ENCODE data around the gene ARMC2.

Gene ARMC2

GRCh38 chr6:108989700-108990099 lies 141.5 kb downstream of the ARMC2 start:
- H3K27ac Mint-ChIP-seq: no peak overlapping the region
- H3K36me3 Mint-ChIP-seq: peaks cover 87% of the 10 kb centered on the region
- ATAC-seq (no peak), DNase-seq (ENCODE audit: low spot score in 2 of 2) (no peak)
- no peak overlapping the region for H3K4me3 Mint-ChIP-seq
- no peaks in the 10 kb centered on the region for H3K9me3 Mint-ChIP-seq
- peaks cover 4% of the 10 kb centered on the region for H3K4me1 Mint-ChIP-seq

GRCh38 chr6:108993876-108994275 lies 145.7 kb downstream of the ARMC2 start:
- H3K36me3 Mint-ChIP-seq: peaks cover 84% of the 10 kb centered on the region
- H3K9me3 Mint-ChIP-seq: no peaks in the 10 kb centered on the region
- H3K4me3 Mint-ChIP-seq: no peak overlapping the region
- H3K27ac Mint-ChIP-seq: no peak overlapping the region
- ATAC-seq (no peak), DNase-seq (ENCODE audit: low spot score in 2 of 2) (no peak)
- H3K4me1 Mint-ChIP-seq: peaks cover 4% of the 10 kb centered on the region

- no peak for DNase-seq (ENCODE audit: low spot score in 2 of 2)
- Mint-ChIP-seq H3K27ac (no peak overlapping the region), H3K36me3 (peaks cover 87% of the 10 kb centered on the region), H3K9me3 (no peaks in the 10 kb centered on the region), H3K4me1 (peaks cover 4% of the 10 kb centered on the region), H3K4me3 (no peak overlapping the region)
- ATAC-seq: no peak
Observed at GRCh38 chr6:108995296-108995695, 147.1 kb downstream of the ARMC2 start.

- no peak overlapping the region for H3K27ac Mint-ChIP-seq
- no peak for DNase-seq (ENCODE audit: low spot score in 2 of 2)
- H3K9me3 Mint-ChIP-seq: no peaks in the 10 kb centered on the region
- H3K36me3 Mint-ChIP-seq: peaks cover 87% of the 10 kb centered on the region
- H3K4me3 Mint-ChIP-seq: no peak overlapping the region
- no peak for ATAC-seq
- peaks cover 4% of the 10 kb centered on the region for H3K4me1 Mint-ChIP-seq
Observed at GRCh38 chr6:108996208-108996607, 148.0 kb downstream of the ARMC2 start.

GRCh38 chr6:108998485-108998884 lies 150.3 kb downstream of the ARMC2 start:
- DNase-seq (ENCODE audit: low spot score in 2 of 2): no peak
- no peak for ATAC-seq
- Mint-ChIP-seq H3K36me3 (peaks cover 64% of the 10 kb centered on the region), H3K4me3 (no peak overlapping the region), H3K4me1 (no peaks in the 10 kb centered on the region), H3K27ac (no peak overlapping the region), H3K9me3 (no peaks in the 10 kb centered on the region)

GRCh38 chr6:108999428-108999827 lies 151.2 kb downstream of the ARMC2 start:
- no peak for ATAC-seq
- DNase-seq (ENCODE audit: low spot score in 2 of 2): no peak
- no peaks in the 10 kb centered on the region for H3K9me3 Mint-ChIP-seq
- no peak overlapping the region for H3K27ac Mint-ChIP-seq
- H3K4me1 Mint-ChIP-seq: peaks cover under 1% of the 10 kb centered on the region
- peaks cover 54% of the 10 kb centered on the region for H3K36me3 Mint-ChIP-seq
- no peak overlapping the region for H3K4me3 Mint-ChIP-seq

GRCh38 chr6:109000289-109000688 lies 152.1 kb downstream of the ARMC2 start:
- peaks cover 48% of the 10 kb centered on the region for H3K36me3 Mint-ChIP-seq

GRCh38 chr6:109001291-109001894 lies 153.2 kb downstream of the ARMC2 start:
- Mint-ChIP-seq H3K4me1 (peaks cover 16% of the 10 kb centered on the region), H3K27ac (no peak overlapping the region), H3K36me3 (peaks cover 41% of the 10 kb centered on the region), H3K4me3 (no peak overlapping the region), H3K9me3 (no peaks in the 10 kb centered on the region)
- ATAC-seq: no peak
- no peak for DNase-seq (ENCODE audit: low spot score in 2 of 2)

More at GRCh38 chr6:109000289-109000688, 152.1 kb downstream of the ARMC2 start:
- Mint-ChIP-seq H3K4me1 (peaks cover 9% of the 10 kb centered on the region), H3K4me3 (no peak overlapping the region), H3K9me3 (no peaks in the 10 kb centered on the region), H3K27ac (no peak overlapping the region)
- ATAC-seq: no peak
- DNase-seq (ENCODE audit: low spot score in 2 of 2): no peak

GRCh38 chr6:109002051-109002697 lies 154.0 kb downstream of the ARMC2 start:
- Mint-ChIP-seq H3K4me1 (peaks cover 23% of the 10 kb centered on the region), H3K4me3 (peak overlapping the region; percentile 21), H3K27ac (no peak overlapping the region), H3K9me3 (no peaks in the 10 kb centered on the region), H3K36me3 (peaks cover 41% of the 10 kb centered on the region)
- DNase-seq (ENCODE audit: low spot score in 2 of 2) (no peak), ATAC-seq (peak; percentile 44)

- Mint-ChIP-seq H3K4me1 (peaks cover 29% of the 10 kb centered on the region), H3K27ac (no peak overlapping the region), H3K9me3 (no peaks in the 10 kb centered on the region), H3K4me3 (no peak overlapping the region), H3K36me3 (peaks cover 38% of the 10 kb centered on the region)
- DNase-seq (ENCODE audit: low spot score in 2 of 2) (no peak), ATAC-seq (no peak)
Observed at GRCh38 chr6:109002882-109003281, 154.7 kb downstream of the ARMC2 start.

- H3K9me3 Mint-ChIP-seq: no peaks in the 10 kb centered on the region
- H3K4me1 Mint-ChIP-seq: peaks cover 45% of the 10 kb centered on the region
- no peak for DNase-seq (ENCODE audit: low spot score in 2 of 2)
- peaks cover 5% of the 10 kb centered on the region for H3K36me3 Mint-ChIP-seq
- ATAC-seq: peak; percentile 1
- peak overlapping the region; percentile 83 for H3K4me3 Mint-ChIP-seq
- peak overlapping the region; percentile 87 for H3K27ac Mint-ChIP-seq
Observed at GRCh38 chr6:109006818-109007217, 158.6 kb downstream of the ARMC2 start.

GRCh38 chr6:109007521-109007920 lies 159.3 kb downstream of the ARMC2 start:
- ATAC-seq: no peak
- Mint-ChIP-seq H3K27ac (peak overlapping the region; percentile 87), H3K9me3 (no peaks in the 10 kb centered on the region), H3K4me3 (peak overlapping the region; percentile 83), H3K36me3 (peaks cover 5% of the 10 kb centered on the region), H3K4me1 (peaks cover 49% of the 10 kb centered on the region)
- DNase-seq (ENCODE audit: low spot score in 2 of 2): no peak

GRCh38 chr6:109008054-109008453 lies 159.8 kb downstream of the ARMC2 start:
- Mint-ChIP-seq H3K27ac (peak overlapping the region; percentile 87), H3K4me1 (peaks cover 54% of the 10 kb centered on the region), H3K9me3 (no peaks in the 10 kb centered on the region), H3K36me3 (peaks cover 5% of the 10 kb centered on the region), H3K4me3 (peak overlapping the region; percentile 83)
- ATAC-seq (peak; percentile 29), DNase-seq (ENCODE audit: low spot score in 2 of 2) (no peak)

GRCh38 chr6:109008537-109009235 lies 160.5 kb downstream of the ARMC2 start:
- peaks cover 60% of the 10 kb centered on the region for H3K4me1 Mint-ChIP-seq
- DNase-seq (ENCODE audit: low spot score in 2 of 2) (peak in 1 of 2 donors; percentile 74), ATAC-seq (peak; percentile 61)
- H3K4me3 Mint-ChIP-seq: peak overlapping the region; percentile 83
- peak overlapping the region; percentile 87 for H3K27ac Mint-ChIP-seq
- no peaks in the 10 kb centered on the region for H3K9me3 Mint-ChIP-seq
- peaks cover 5% of the 10 kb centered on the region for H3K36me3 Mint-ChIP-seq

- Mint-ChIP-seq H3K4me3 (peak overlapping the region; percentile 83), H3K4me1 (peaks cover 66% of the 10 kb centered on the region), H3K27ac (peak overlapping the region; percentile 95), H3K36me3 (peaks cover 5% of the 10 kb centered on the region), H3K9me3 (no peaks in the 10 kb centered on the region)
- peak; percentile 91 for ATAC-seq
- peak; percentile 82 to 92 for DNase-seq (ENCODE audit: low spot score in 2 of 2)
Observed at GRCh38 chr6:109009236-109009961, 161.2 kb downstream of the ARMC2 start.

Data from stimulated activated effector memory CD8-positive, alpha-beta T cell treated with anti-CD3 and anti-CD28 coated beads, Interleukin-12 subunit alpha, Interleukin-12 subunit beta, amount 100 ng/mL, for 72 hours (primary cell).